Activated CD4-positive, alpha-beta T cell treated with anti-CD3 and anti-CD28 coated beads, Interleukin-2, Interleukin-6, amounts not matched to agents 100 ng/mL and 50 ng/mL, durations not matched to agents 16 hours and 8 hours (primary cell): ENCODE data around the gene YEATS4.

Source experiments
- DNase-seq: peaks from one replicate; pipeline ENCODE4 v3.0.0-alpha.2; 2020

YEATS4 gene

DNA sequence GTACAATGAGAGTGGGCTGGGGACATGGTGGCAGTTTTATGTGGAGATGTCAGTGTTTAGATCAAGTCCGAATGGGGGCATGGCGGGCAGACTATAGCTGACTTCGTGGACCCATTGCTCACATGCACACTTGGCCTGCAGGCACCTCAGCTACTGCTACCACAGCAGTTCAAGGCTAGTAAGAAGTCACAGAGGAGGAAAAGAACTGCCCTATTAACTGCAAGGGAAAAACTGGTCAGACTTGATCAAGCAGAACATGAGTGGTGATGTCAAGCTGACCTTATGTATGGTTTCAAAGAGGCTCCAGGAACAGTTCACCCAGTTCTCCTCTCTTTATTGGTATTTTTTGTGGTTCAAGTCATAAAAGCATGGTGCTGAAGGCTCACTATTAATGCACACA, 80.5 kb downstream of the YEATS4 start:
- no peak for DNase-seq
